ENCODE results near the gene CFI.

The CFI gene

DNA sequence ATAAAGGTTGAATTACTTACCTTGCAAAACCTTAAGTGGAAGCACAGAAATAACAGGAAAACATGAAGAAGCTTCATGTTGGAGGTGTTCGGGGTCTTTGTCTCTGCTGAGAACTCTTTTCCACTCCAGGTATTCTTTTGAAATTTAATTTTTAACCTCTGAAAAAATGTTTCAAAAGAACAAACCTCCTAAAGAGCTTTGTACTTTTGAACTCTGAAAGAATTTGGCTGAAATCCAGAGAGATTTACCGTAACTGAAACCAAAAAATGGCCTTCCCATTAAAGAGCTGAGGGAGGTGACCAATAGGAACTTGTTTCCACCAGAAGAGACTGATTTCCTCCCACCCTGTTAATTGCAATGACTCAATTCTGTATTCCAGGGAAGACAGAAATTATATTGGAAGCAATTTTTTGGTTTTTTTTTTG lies at the start of gene CFI:
TSS of gene CFI (minus strand) at position 105 of the 425 bp plus-strand sequence. CDS start at position 77, 28 bp downstream.
- DNase-seq (ENCODE audit: insufficient read length, low spot score) (peak; percentile 41), FAIRE-seq (no peak)

DNA sequence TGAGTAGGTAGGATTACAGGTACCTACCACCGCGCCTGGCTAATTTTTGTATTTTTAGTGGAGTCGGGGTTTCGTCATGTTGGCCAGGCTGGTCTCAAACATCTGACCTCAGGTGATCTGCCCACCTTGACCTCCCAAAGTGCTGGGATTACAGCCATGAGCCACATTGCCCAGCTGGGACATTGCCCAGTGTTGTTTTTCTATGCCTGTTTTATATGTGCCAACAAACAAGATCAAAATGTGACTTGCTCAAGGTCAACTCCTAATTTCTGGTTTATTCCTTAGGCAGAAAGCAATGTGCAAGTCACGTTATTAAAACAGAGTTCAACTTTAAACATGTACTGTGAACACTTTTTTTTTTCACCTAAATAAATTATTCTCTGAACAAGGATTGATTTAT lies 48.8 kb upstream of the CFI start:
- FAIRE-seq = no peak
- no peak for DNase-seq (ENCODE audit: insufficient read length, low spot score)

DNA sequence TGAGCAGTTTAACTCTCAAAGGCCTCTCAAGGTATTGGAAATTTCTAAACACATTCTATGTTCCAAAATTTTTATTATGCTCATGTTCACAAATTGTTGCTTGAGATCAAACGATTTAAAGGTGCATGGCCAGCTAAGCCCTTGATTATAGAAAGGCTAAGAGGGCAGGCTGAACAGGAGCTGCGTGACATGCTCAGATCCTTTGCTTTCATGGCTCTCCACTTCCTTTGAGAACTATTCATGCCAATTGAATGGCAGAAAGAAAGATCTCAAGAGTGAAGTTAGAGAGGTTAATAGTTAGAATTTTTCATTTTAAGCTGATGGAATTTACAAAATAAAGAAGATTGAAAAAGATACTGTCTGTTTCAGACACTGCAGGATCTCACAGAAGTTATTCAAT lies 46.7 kb upstream of the CFI start:
- FAIRE-seq = no peak
- DNase-seq (ENCODE audit: insufficient read length, low spot score) = no peak

DNA sequence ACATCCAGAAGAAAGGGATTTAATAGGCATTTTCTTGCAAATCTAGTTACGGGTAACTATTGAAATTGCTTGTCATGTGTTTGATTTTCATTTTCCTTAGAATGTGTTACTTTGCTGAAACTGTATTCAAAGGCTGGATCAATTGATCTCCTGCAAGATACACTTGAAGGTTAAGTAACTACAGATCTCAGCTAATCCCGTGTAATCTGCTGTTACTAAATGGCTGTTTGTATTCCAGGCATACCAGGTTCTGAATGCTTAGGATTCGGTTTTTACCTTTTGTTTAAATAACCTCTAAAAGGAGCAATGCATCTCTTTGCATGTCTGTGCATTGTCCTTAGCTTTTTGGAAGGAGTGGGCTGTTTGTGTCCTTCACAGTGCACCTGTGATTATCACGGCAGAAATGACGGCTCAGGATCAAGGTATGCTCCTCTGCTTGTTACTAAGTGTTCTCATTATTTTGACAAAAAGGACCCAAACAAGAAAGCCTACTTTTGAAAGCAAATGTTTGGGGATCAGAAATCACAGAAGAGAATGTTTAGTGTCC lies 46.2 kb upstream of the CFI start, which contains the start of gene LRIT3:
TSS of gene LRIT3 (plus strand) at position 212 of the 547 bp plus-strand sequence. CDS start at position 307, 95 bp downstream.
- FAIRE-seq (no peak), DNase-seq (ENCODE audit: insufficient read length, low spot score) (no peak)

DNA sequence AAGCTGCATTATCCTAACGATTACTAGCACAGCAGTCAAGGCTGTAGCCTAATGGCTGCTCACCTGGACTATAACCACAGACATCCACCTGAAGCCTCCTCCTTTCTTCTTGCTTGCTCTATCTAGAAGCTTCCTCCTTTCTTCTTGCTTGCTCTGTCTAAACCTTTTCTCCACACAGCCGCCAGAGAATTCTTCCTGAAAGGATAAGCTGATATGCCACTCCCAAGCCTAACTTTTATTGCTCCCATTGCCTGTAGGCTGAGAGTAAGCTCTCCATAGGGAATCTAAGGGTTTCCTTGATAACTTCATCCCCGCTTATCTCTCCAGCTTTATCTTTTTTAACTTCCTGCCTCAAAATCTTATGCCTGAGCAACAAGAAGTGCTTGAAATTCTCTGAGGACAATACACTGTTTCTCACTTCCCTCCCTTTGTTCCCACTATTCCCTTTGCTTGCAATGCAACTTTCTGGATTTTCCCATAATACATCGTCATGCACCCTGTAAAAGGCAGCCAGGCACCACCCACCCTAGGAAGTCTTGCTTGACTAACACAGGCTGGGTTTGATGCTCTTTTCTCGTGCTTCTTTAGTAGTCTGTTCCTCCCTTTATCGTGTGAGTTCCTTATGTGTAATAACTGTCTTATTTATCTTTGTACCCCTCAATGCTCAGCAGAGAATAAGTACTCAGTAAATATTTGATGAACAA lies 44.7 kb upstream of the CFI start:
- DNase-seq (ENCODE audit: insufficient read length, low spot score) (no peak), FAIRE-seq (no peak)

DNA sequence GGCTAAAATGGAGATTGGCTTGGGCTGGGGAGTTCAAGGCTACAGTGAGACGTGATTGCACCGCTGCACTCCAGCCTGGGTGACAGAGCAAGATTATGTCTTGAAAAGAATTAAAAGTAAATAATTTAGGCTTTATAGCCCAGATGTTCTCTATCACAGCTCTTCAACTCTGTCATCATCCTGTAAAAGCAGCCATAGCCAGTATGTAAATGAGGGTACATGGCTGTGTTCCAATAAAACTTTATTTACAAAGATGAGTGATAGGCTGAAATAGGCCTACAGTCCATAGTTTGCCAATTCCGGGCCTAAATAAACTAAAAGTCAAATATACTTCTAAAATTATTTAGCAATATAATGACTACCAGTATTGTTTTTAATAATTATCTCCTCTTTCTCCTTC lies 35.2 kb upstream of the CFI start:
- FAIRE-seq (no peak), DNase-seq (ENCODE audit: insufficient read length, low spot score) (no peak)

DNA sequence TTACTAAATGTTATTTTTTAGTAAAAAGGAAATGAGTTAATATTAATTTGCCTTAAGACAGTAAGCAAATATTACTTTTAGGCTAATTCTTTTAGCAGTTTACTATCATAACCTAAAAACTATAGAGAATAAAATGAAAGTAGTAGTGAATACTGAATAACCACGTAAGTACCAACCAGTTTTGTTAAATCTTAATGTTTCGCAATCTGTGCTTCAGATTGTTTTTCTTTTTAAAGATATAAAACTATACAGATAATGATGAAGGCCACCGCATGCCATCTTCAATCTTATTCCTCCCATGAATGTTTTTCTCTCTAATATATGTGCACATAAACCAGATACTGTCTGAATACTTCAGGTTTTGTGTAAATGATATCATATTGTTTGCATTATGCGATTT lies 32.0 kb upstream of the CFI start:
- DNase-seq (ENCODE audit: insufficient read length, low spot score) = no peak
- FAIRE-seq = no peak

DNA sequence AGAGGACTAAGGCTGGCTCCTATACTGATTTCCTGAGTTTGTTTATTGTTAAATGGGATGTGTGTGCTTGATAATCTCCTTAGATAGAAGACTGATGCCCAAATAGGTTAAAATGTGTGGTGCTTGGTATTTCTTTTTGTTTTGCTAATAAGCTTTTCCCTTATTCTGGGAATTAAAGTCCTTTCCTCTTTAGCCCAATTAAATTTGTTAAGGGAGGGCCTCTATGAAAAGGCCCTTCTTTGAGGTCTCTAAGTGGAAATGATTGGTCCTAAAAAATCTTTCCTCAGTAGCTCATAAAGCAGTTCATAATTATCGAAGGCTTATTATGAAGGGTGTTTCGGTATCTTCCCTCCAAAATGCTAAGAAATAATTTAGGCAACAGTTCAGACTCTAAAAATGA lies 25.9 kb upstream of the CFI start, which contains the start of gene RRH:
TSS of gene RRH (plus strand) at position 301 of the 400 bp plus-strand sequence. CDS start at position 357, 56 bp downstream.
- no peak for DNase-seq (ENCODE audit: insufficient read length, low spot score)
- no peak for FAIRE-seq

DNA sequence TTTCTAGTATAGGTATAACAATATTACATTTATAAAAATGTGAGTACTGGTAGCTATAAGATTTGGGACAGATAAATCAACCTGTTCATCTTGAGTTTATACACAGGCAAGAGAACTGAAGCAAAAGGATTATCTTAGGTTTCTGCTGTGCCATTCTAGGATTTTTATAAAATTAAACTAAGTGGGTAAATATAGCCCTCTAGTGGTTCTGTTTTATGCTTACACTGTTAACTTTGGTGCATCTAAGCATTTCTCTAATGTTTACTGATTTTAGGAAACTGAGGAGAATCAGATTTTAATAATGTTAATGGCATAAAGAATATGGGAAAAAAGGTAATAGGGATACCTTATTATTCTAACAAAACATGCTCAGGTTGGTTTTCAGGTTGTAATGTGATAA lies 24.9 kb upstream of the CFI start:
- FAIRE-seq (no peak), DNase-seq (ENCODE audit: insufficient read length, low spot score) (no peak)

DNA sequence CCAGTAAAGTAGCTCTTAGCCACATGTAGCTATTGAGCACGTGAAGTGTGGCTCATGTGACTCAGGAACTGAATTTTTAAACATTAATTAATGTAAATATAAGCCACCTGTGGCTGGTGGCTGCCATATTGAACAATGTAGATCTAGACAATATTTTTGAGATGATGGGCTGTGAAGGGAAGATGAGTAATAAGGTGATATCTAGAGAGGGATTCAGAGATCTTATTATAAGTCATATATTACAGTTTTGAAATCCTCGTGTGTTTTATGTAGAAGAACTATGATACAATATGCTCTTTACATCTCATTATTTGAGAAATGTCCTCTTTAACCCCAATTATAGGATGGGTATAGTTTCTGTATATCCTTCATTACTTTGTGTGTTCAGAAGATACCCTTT lies 19.4 kb upstream of the CFI start:
- DNase-seq (ENCODE audit: insufficient read length, low spot score) (no peak), FAIRE-seq (no peak)

DNA sequence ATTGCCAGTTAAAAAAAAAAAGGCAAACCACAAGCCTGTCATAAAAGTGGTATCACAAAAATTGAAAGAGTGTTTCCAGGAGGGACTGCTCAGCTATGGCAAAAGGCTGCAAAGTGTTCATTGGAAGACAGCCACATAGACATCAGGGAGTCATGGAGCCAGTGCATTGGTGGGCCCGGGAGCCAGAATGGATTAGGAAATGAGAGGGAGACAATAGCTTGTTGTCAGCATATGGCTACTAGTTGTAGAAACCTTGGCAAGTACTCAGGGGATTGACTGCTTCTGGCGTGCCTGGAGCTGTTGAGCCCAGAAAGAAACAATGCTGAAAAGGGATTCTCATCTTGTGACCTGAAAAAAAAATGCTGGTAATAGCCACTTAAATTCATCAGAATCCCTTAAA lies 18.8 kb upstream of the CFI start:
- DNase-seq (ENCODE audit: insufficient read length, low spot score) (no peak), FAIRE-seq (no peak)

DNA sequence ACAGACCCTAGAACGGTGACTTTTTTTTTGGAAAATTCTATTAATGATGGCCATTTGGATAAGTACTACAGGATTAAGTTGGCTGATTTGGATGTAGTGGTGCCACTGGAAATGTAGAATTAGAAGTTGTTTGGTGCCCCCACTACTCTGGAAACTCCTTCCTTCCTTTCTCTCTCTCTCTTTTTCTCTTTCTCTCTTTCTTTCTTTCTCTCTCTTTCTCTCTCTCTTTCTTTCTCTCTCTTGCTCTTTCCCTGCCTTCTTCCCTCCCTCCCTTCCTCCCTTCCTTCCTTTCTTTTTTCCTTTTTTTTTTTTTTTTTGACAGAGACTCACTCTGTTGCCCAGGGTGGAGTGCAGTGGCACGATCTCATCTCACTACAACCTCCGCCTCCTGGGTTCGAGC lies 16.5 kb upstream of the CFI start:
- DNase-seq (ENCODE audit: insufficient read length, low spot score) = no peak
- FAIRE-seq = no peak

DNA sequence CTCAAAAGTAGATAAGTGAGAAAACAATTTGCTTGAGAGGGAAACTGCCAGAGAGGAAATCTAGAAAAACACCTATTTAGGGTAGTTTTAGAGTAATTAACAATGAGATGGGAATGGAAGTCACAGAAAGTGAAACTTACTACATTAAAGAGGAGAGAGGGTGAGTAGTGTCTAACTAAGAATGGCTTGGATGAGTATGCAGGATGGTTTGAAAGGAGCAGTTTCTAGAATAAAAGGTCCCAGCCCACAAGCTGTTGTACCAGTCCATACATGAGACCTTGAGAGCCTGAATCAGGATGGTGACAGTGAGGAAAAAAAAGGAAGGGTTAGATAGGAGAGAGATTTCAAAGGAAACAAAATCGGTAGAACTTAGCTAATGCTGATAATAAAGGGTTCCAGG lies 15.1 kb upstream of the CFI start:
- no peak for FAIRE-seq
- DNase-seq (ENCODE audit: insufficient read length, low spot score) = no peak

DNA sequence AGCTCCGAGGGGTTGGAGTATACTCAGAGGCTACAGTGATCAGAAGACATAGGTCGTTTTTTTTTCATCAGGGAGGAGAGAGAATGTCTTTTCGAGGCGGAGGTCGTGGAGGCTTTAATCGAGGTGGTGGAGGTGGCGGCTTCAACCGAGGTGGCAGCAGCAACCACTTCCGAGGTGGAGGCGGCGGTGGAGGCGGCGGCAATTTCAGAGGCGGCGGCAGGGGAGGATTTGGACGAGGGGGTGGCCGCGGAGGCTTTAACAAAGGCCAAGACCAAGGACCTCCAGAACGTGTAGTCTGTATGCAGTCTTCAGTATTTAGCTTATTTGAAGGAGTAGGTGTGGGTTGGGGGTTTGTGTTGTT lies 14.3 kb upstream of the CFI start:
- peak; percentile 2 for DNase-seq (ENCODE audit: insufficient read length, low spot score)
- no peak for FAIRE-seq

DNA sequence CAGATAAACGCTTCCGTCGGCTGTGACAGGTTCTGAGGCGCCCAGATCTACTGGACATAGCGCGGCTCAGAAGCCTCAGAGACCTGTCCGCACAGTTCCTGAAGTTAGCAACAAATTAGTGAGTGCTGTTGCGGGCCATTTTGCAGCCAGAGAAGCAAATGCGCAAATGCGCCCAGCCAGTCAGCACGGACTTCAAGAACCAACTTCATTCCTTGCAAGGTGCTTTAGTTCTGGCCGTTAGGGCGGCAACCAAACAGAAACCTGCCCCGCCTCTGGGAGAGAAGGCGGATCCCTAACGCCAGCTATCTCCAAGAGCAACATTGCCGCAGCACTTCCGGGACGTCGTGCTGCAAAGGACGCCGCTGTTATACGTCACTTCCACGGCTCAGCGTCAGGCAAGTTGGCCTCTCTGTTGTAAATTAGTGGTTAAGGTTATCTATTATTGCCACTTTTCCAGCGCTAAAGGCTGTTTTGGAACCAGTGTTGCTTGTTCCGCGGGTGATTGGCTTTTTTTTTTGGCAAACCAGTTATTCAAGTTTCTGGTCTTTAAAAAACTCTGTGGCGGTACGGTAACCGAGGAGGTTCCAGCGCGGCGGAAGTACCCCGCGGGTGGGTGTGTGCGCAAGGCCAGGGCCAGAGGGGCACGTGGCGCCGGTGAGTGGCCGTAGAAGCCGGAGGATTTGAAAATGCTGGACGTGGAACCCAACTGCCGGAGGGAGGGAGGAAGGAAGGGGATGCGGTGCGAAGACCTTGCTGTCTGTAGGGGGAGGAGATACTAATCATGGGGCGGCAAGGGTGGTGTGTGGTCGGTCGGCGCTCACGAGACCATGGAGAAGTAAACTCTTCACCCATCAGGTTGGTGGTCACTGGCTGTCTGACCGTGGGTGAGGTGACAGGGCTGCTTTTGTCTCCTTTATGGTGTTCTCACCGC lies 13.6 kb upstream of the CFI start, which contains the start of gene GAR1:
TSS of gene GAR1 (plus strand) at position 612 of the 931 bp plus-strand sequence. CDS start 403 bp downstream, outside the sequence.
- DNase-seq (ENCODE audit: insufficient read length, low spot score) (peak; percentile 95), FAIRE-seq (peak; percentile 99)

DNA sequence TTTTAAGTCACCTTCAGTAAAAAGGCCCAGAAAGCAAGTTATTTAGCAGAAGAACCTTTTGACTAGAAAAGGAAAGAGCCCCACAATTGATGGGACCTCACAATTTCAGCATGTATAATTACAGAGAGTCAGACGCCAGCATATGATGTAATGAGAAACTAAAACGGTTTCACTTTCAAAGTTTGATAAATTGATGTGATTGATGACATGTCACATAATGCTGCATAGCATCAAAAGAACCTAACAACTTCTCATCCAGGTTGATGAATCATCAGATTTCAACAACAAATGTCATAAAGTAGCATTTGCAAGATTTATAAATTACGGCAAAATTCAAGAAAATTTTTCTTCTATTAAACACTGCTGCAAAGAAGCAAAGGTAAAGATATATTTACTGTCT lies 9.9 kb upstream of the CFI start:
- DNase-seq (ENCODE audit: insufficient read length, low spot score) (peak; percentile 2), FAIRE-seq (no peak)

DNA sequence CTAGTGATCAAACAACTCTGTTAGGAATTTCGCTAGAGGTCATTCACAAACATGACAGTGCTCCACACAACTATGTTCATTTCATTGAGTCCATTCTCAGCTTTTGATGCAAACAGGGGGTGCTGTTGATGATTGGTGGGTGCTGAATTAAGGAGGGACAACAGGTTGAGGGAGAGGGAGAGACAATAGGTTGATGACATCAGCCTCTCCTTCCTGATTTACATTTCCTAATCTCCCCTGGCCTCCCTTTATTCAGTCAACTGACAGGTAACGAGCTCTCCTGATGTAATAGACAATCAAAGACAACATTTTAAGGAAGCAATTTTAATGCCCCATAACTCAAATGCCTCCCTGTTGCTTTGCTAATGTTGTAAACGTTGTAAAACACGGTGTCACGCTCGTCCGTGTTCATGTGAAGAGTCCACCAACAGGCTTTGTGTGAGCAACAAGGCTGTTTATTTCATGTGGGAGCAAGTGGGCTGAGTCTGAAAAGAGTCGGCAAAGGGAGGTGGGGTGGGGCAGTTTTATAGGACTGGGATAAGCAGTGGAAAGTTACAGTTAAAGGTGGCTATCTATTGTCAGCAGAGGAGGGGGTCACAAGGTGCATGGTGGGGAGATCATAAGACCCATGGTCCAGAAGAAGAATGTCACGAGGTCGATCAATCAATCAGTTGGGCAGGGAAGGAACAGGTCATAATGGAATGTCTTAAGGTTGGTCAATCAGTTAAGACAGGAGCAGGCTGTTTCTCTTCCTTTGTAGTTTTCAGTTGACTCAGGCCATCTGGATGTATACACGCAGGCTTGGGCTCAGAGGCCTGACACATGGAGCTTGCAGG lies 9.0 kb upstream of the CFI start:
- FAIRE-seq (peak; percentile 4), DNase-seq (ENCODE audit: insufficient read length, low spot score) (no peak)

DNA sequence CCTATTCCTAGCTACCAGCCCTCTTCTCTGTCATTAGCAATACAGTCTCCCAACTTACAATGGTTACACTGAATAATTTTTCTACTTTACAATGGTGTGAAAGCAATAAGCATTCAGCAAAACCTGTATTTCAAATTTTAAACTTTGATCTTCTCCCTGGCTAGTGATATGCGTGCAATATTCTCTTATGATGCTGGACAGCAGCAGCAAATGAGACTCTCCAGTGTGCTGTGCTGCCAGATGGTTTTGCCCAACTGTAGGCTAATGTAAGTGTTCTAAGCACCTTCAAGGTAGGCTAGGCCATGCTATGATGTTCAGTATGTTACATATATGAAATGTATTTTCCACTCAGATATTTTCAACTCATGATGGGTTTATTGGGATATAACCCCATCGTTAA lies 7.9 kb upstream of the CFI start:
- no peak for FAIRE-seq
- no peak for DNase-seq (ENCODE audit: insufficient read length, low spot score)

DNA sequence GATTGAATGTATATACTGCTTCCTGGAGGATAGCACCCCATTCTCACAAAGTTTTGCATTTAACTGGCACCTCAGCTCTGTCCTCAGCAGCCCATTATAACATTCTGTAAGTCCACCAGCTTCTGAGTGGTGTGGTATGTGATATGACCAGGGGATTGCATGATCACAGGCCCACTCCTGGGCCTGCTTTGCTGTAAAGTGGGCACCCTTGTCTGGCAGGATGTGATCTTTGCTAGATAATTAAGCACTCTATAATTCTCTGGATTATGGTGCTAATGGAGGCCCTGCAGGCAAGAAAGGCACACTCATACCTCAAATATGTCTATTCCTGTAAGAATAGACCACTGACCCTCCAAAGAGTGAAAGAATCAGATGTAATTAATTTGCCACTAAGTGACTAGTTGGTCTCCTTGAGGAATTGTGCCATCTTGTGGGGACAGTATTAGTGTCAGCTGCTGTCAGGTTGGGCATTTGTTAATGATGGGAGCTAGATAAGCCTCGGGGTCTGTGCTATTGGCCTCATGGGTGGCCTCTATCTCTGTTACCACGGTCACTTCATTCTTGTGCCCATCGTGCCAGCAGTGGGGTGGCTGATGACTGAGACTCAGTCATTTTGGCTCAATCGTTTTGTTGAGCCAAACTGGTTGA lies 2.2 kb upstream of the CFI start:
- FAIRE-seq (peak; percentile 28), DNase-seq (ENCODE audit: insufficient read length, low spot score) (peak; percentile 50)

Measured in HTR-8/SVneo (cell line).